ENCODE measurements around the gene HTR2A.

Gene HTR2A

DNA sequence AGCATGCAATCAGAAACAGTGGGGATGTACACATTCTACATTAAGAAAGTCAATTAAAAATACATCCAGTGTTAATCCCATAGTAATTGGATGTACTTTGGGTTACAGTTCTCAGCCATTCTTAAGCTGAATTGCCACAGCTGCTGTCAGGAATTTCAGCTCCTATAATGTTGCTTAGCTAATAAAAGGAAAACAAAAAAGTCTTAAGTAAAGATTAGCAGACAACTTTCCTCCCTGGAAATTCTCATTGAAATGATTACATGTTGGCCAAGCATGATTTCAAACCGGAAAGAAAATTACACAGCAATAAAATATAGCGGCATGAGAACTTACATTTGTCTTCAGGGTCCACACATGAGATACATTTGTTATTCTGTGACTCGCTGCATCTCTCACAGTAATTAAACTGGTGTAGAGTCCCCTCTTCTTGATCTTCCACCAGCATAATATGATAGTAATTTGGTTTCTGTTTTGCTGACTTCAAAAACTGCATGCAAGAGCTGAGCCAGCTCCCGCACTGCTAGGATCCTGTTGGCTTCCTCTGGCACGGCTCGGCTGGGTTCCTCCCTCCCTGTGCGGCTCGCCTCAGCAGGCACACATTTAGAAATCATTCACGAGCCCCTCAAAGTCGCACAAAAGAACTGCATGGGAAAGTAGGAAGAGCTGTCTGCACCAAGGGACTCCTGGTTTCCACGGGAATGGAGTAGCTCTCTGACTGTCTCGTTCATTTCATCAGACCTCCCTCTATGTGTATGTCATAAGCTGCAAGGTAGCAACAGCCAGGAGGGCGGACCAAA, at the start of gene HTR2A:
Gene HTR2A, minus strand, starts transcription at position 713 of the 797 bp plus-strand sequence. CDS start 1,147 bp downstream, outside the sequence.
- TF ChIP-seq, protein P1, sequence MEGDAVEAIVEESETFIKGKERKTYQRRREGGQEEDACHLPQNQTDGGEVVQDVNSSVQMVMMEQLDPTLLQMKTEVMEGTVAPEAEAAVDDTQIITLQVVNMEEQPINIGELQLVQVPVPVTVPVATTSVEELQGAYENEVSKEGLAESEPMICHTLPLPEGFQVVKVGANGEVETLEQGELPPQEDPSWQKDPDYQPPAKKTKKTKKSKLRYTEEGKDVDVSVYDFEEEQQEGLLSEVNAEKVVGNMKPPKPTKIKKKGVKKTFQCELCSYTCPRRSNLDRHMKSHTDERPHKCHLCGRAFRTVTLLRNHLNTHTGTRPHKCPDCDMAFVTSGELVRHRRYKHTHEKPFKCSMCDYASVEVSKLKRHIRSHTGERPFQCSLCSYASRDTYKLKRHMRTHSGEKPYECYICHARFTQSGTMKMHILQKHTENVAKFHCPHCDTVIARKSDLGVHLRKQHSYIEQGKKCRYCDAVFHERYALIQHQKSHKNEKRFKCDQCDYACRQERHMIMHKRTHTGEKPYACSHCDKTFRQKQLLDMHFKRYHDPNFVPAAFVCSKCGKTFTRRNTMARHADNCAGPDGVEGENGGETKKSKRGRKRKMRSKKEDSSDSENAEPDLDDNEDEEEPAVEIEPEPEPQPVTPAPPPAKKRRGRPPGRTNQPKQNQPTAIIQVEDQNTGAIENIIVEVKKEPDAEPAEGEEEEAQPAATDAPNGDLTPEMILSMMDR (conservative IDR thresholded peaks at IDR 0.05): no peak
- TF ChIP-seq ZFX (IDR thresholded peaks at IDR 0.05): no peak
- H3K27ac ChIP-seq: no peak within 1 kb of the TSS

DNA sequence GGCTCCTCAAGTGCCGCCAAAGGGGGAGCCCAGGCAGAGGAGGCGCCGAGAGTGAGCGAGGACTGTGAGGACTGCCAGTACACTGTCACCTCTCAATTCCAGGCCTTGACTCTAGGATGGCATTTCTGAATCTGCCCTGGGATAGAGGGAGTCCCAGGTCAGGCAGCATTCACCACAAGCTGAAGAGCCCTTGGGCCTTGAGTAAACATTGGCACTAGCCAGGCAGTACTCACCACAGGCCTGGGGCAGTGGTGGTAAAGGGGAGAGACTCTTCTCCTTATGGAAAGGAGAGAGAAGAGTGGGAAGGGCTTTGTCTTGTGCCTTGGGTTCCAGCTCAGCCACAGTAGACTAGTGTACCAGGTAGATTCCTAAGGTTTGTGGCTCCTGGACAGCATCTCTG, 39.7 kb upstream of the HTR2A start:
- no peak overlapping the region for H3K27ac ChIP-seq
- TF ChIP-seq ZFX (IDR thresholded peaks at IDR 0.05): no peak
- TF ChIP-seq, protein P1 (conservative IDR thresholded peaks at IDR 0.05): no peak

DNA sequence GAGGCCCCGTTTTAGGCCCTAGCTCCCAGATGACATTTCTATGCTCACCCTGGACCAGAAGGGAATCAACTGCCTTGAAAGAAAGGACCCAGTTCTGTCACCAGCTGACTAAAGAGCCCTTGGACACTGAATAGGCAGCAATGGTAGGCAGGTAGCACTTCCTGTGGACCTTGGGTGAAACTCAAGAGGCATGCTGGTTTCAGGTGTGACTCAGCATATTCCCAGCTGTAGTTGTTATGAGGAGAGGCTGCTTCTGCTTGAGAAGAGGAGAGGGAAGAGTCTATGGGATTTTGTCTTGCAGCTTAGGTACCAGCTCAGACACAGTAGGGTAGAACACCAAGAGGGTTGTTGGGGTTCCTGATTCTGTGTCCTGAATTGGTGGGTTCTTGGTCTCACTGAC, 37.9 kb upstream of the HTR2A start:
- no peak overlapping the region for H3K27ac ChIP-seq
- TF ChIP-seq, protein P1 (conservative IDR thresholded peaks at IDR 0.05): no peak
- no peak for TF ChIP-seq ZFX (IDR thresholded peaks at IDR 0.05)

DNA sequence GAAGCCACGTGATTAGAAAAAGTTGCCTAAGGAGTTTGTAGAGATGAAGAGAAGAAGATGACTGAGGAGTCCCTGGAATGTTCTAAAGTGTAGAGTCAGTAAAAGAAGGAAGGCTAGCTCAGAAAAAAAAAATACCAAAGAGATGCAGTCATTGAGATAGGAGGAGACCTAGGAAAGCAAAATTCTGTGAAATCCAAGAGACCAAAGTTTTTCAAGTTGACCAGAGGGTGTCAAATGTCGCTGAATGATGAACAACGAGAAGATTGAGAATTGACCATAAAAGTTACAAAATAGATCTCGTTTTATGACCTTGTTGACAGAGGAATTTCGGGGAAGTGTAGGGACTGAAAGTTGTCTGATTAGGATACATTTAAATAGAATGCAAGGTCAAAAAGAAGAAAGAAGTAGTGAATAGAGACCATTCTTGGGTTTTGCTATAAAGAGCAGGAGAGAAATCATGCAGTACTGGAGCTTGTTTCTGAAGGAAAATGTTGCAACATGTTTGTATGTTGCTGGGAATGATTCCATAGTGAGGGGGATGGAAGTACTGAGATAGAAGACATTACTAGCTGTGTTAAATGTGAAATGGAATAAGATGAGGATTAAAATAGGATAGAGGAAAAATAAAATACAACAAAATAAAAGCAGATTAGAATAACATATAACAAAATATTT, 30.2 kb upstream of the HTR2A start:
- no peak for TF ChIP-seq ZFX (IDR thresholded peaks at IDR 0.05)
- TF ChIP-seq, protein P1 (conservative IDR thresholded peaks at IDR 0.05): no peak
- H3K27ac ChIP-seq: no peak overlapping the region

DNA sequence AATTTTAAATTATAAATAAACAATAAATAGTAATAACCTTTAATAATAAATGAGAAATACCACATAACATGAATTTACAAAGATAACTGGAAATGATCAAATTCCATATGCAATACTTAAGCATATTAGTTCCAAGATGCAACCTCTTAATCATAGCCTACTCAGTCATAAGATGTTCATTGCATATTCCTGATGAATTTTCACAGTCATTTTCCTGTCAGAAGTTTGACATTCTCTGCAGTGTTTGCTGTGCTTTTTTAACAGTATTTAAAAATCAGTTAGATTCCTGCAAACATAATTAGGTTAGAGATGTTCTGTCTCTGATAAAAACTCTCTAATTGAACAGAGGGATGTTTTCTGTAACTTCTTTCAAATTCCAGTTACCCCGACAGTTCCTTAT, 28.6 kb upstream of the HTR2A start:
- TF ChIP-seq, protein P1 (conservative IDR thresholded peaks at IDR 0.05): no peak
- TF ChIP-seq ZFX (IDR thresholded peaks at IDR 0.05): no peak
- H3K27ac ChIP-seq: no peak overlapping the region

DNA sequence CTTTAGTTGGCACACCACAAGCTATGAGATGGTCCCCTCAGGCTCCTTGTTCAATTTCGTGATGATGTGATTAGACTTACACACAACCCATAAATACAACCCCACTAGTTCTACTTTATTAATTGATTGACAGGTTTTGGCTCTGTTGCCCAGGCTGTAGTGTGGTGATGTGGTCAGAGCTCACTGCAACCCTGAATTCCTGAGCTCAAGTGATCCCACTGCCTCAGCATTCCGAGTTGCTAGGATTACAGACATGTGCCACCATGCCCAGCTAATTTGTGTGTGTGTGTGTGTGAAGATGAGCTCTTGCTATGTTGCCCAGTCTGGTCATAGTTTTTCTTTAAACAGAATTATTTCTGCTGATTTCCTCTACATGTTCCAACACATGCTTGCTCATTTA, 17.5 kb upstream of the HTR2A start:
- TF ChIP-seq, protein P1 (conservative IDR thresholded peaks at IDR 0.05): no peak
- TF ChIP-seq ZFX (IDR thresholded peaks at IDR 0.05): no peak
- no peak overlapping the region for H3K27ac ChIP-seq

DNA sequence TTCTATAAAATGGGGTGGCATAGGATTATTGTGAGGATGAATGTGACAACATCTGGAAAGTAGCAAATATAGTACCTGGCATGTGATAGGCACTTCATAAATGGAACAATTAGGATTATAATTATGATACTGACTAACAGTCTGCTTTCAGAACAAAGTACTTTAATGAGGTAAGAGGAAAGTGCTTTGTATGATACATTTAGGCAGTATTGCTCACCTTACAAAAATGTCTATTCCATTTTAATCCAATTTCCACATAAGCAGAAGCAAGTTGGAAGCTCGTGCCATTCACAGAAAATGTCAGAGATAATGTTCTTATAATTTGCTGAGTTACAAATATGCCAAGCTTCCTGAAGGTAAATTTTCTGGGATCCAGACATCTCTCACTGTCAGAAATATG, 16.9 kb upstream of the HTR2A start:
- no peak overlapping the region for H3K27ac ChIP-seq
- no peak for TF ChIP-seq ZFX (IDR thresholded peaks at IDR 0.05)
- TF ChIP-seq, protein P1 (conservative IDR thresholded peaks at IDR 0.05): no peak
